Stimulated activated CD8-positive, alpha-beta memory T cell treated with anti-CD3 and anti-CD28 coated beads, Interleukin-15, amount 100 ng/mL, for 4 hours (primary cell): ENCODE measurements around the gene PTGES3.
"Not testable (repeated sequence)": the region's sequence is repeated elsewhere in the genome, so short reads cannot be mapped to it uniquely, and the experiment has no call there.

Source experiments
- DNase-seq, 2 donors: peaks; one replicate each; pipeline ENCODE4 v3.0.0-alpha.2; 2020; ENCODE audit warnings: low read depth in 2 of 2

The PTGES3 gene

GRCh38 chr12:56688129-56688845 is at the start of gene PTGES3:
Gene PTGES3 (minus strand): TSS chr12:56688284. CDS start chr12:56687999, 285 bp downstream.
- peak; percentile 94 to 96 for DNase-seq

- DNase-seq: no peak
Observed at GRCh38 chr12:56728139-56728861, 40.2 kb upstream of the PTGES3 start.

- DNase-seq: not testable (repeated sequence)
Observed at GRCh38 chr12:56726196-56726675, 38.2 kb upstream of the PTGES3 start.

- DNase-seq: no peak
Observed at GRCh38 chr12:56725723-56726102, 37.6 kb upstream of the PTGES3 start.

- peak; percentile 95 to 99 for DNase-seq
Observed at GRCh38 chr12:56724972-56725722, 37.1 kb upstream of the PTGES3 start, which contains the start of gene NACA. Gene NACA (minus strand): TSS chr12:56725299. CDS start chr12:56724521, 778 bp downstream.

GRCh38 chr12:56724701-56724971 is 36.6 kb upstream of the PTGES3 start:
- DNase-seq: no peak

GRCh38 chr12:56723889-56724700 is 36.0 kb upstream of the PTGES3 start:
- DNase-seq: no peak

GRCh38 chr12:56723352-56723751 is 35.3 kb upstream of the PTGES3 start:
- DNase-seq: no peak

GRCh38 chr12:56722832-56723231 is 34.7 kb upstream of the PTGES3 start:
- DNase-seq: no peak

GRCh38 chr12:56721721-56722120 is 33.6 kb upstream of the PTGES3 start:
- DNase-seq: no peak

GRCh38 chr12:56721216-56721615 is 33.1 kb upstream of the PTGES3 start:
- DNase-seq: no peak

GRCh38 chr12:56720731-56721151 is 32.7 kb upstream of the PTGES3 start:
- DNase-seq: no peak

- no peak for DNase-seq
Observed at GRCh38 chr12:56719056-56719455, 31.0 kb upstream of the PTGES3 start.

- DNase-seq: no peak
Observed at GRCh38 chr12:56718636-56719035, 30.6 kb upstream of the PTGES3 start.

GRCh38 chr12:56718149-56718548 is 30.1 kb upstream of the PTGES3 start:
- no peak for DNase-seq

- no peak for DNase-seq
Observed at GRCh38 chr12:56716933-56717880, 29.1 kb upstream of the PTGES3 start.

GRCh38 chr12:56716458-56716857 is 28.4 kb upstream of the PTGES3 start:
- no peak for DNase-seq

GRCh38 chr12:56715798-56716197 is 27.7 kb upstream of the PTGES3 start:
- DNase-seq: no peak

- no peak for DNase-seq
Observed at GRCh38 chr12:56714431-56714929, 26.4 kb upstream of the PTGES3 start.

- no peak for DNase-seq
Observed at GRCh38 chr12:56713345-56713744, 25.3 kb upstream of the PTGES3 start.
